Stimulated activated CD4-positive, alpha-beta T cell treated with anti-CD3 and anti-CD28 coated beads, Interleukin-2, amount 100 ng/mL, for 4 hours (primary cell): ENCODE measurements around the gene TOGARAM2.
"Not testable (repeated sequence)": the region's sequence is repeated elsewhere in the genome, so short reads cannot be mapped to it uniquely, and the experiment has no call there.

ENCODE experiments used
- DNase-seq: peaks from one replicate; pipeline ENCODE4 v3.0.0-alpha.2; 2020; ENCODE audit warnings: low read depth

The TOGARAM2 gene

GRCh38 chr2:29072971-29073725, 92.0 kb downstream of the TOGARAM2 start:
- DNase-seq: no peak

DNA sequence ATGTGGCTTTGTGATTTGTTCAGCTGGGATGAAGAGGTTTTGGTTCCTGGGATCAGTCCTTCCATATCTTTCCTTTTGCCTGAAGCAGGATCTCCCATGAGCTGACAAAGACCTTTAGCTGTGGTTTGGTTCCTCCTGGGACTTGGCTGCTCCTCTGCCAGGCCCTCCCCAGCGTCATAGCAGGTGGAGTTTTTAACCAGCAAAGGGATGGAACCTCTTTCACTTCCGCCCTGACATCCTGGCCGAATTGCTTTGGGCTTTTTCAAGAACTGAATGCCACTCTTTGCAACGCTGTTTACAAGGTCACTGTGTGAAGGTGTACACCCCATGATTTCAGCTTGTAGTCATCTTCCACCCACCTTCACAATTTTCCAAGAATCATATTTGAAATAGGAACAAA, 92.8 kb downstream of the TOGARAM2 start:
- no peak for DNase-seq

GRCh38 chr2:29074411-29074810, 93.3 kb downstream of the TOGARAM2 start, which contains the start of gene PCARE:
Gene PCARE, minus strand, starts transcription at chr2:29074523. Its CDS starts 262 bp downstream, at chr2:29074261.
- DNase-seq: no peak

- DNase-seq: no peak
Measured at GRCh38 chr2:29075894-29076705, 95.0 kb downstream of the TOGARAM2 start.

- DNase-seq: no peak
Measured at GRCh38 chr2:29079887-29080286, 98.8 kb downstream of the TOGARAM2 start.

GRCh38 chr2:29080886-29081743, 100.0 kb downstream of the TOGARAM2 start:
- no peak for DNase-seq

GRCh38 chr2:29082804-29083495, 101.9 kb downstream of the TOGARAM2 start:
- no peak for DNase-seq

DNA sequence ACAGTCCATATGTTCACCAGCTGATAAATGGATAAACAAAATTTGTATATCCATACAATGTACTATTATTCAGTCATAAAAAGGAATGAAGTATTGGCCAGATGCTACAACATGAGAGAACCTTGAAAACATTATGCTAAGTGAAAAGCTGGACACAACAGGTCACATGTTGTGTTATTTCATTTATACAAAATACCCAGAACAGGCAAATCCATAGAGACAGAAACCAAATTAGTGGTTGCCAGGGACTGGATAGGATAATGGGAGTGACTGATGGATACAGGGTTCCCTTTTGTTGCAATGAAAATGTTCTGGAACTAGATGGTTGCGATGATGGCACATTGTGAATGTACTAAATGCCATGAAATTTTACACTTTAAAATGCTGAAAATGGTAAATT, 103.5 kb downstream of the TOGARAM2 start:
- DNase-seq: no peak

- DNase-seq: not testable (repeated sequence)
Measured at GRCh38 chr2:29090311-29090710, 109.2 kb downstream of the TOGARAM2 start.

DNA sequence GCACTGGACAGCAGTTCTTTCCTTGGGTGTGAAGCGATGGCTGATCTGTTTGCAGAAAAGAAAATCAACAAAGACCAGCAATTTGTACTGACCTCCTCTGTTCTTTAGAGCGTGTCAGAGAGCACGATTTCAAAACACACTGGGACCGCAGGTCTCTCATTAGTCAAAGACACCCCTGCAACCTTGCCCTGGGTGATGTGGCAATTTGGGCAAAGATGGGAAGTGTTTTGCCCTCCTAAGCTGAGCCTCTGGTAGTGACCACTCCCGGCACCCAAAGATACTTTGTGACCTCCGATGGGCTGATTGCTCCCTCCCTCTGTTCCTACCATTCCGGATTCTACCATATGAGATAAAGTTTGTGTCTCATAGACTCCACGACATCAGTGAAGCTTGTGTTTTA, 115.9 kb downstream of the TOGARAM2 start:
- DNase-seq: no peak

DNA sequence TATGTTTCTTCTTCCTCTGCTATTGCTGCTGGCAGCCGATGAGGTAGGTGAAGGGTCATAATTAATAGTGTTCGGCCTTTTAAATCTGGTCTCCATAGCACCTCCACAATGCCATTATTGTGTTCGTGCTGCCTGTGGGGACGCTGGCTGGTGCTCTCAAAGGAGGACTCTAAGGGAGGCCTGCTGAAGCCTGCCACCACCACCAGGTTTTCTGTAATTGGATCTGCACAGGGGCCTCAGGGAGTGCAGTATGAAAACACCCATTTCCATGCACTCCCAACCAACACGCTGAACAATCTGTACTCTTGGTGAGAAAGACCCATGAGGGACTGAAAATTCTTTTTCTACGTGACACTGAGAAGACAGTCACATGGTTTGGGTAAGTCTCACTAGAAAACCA, 116.5 kb downstream of the TOGARAM2 start:
- DNase-seq: no peak

DNA sequence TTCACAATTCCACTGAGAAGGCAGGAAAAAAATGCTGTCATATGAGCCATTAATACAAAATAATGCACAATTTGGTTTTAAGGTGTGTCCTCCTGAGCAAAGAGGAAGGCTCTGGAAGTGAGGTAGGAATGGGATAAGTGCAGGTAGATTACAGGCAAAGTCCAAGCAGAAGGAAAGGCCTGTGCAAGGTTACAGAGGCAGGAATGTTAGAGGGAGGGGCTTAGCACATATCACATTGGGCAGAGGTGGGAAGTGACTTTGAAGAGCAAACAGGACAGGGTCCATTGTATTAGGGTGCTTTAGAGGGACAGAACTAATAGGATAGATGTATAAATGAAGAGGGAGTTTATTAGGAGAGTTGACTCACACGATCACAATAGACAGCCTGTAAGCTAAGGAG, 119.5 kb downstream of the TOGARAM2 start:
- DNase-seq: no peak
